Measurements from ENCODE around the gene ROR2.

GRCh38 chr9:91776409-91777291 lies 173.4 kb downstream of the ROR2 start:
- TF ChIP-seq CTCF (conservative IDR thresholded peaks at IDR 0.05; ENCODE audit: low read depth in 2 of 2) (no peak), POLR2AphosphoS5 (IDR thresholded peaks at IDR 0.05; ENCODE audit: low read depth) (no peak), JUNB (IDR thresholded peaks at IDR 0.05; ENCODE audit: unreplicated experiment) (no peak), EZH2 (IDR thresholded peaks at IDR 0.05; ENCODE audit: low read depth, unreplicated experiment) (no peak), ZNF114 (CRISPR knock-in tag; IDR thresholded peaks at IDR 0.05) (no peak), REST (IDR thresholded peaks at IDR 0.05; ENCODE audit: unreplicated experiment) (no peak), CREB1 (CRISPR knock-in tag; IDR thresholded peaks at IDR 0.05; ENCODE audit: low read depth) (no peak), ETS1 (IDR thresholded peaks at IDR 0.05) (no peak), EZH2phosphoT487 (IDR thresholded peaks at IDR 0.05; ENCODE audit: unreplicated experiment) (no peak), NANOG (IDR thresholded peaks at IDR 0.05; ENCODE audit: borderline replicate concordance) (no peak)

All from GM23338 (cell line).